Naive thymus-derived CD4-positive, alpha-beta T cell (primary cell): ENCODE data around the gene BACE1-AS. TPM values are rescaled to one million over a fixed set of nuclear protein-coding genes. Genes with fewer than 3 reads are reported as not detected.
"Not testable (repeated sequence)": the region's sequence is repeated elsewhere in the genome, so short reads cannot be mapped to it uniquely, and the experiment has no call there.

Experiments
- ATAC-seq: fragments of 150-1000 bp; cut with Tn5 transposase; 2 replicates; pipeline ENCODE4 v1.10.0; 2021; ENCODE audit warnings: mild to moderate bottlenecking, moderate library complexity
- CTCF ChIA-PET: fragments of 350-600 bp; sonication (Branson Sonifier 250); formaldehyde crosslinking; loops from one replicate; lab custom pipeline; 2021; ENCODE audit warnings: antibody characterized with exemption; lab: Charles Lee
- POLR2A ChIA-PET: fragments of 350-600 bp; sonication (Branson Sonifier 250); formaldehyde crosslinking; loops from one replicate; lab custom pipeline; 2021; ENCODE audit warnings: antibody characterized with exemption, inconsistent platforms; lab: Charles Lee
- DNase-seq, 9 donors: peaks; one replicate each; pipeline versions ENCODE4 v3.0.0 to v3.0.0-alpha.2; 2020 to 2022; ENCODE audit warnings: mixed read lengths in 1 of 9
- H3K27ac ChIP-seq: one replicate; pipeline ENCODE4 v1.7.0; 2013; ENCODE audit warnings: mild to moderate bottlenecking, low read depth, low read length, moderate library complexity
- H3K27me3 ChIP-seq, 2 donors: one replicate each; pipeline ENCODE4 v1.7.0; 2013; ENCODE audit warnings: low read length in 2 of 2, mild to moderate bottlenecking in 2 of 2, moderate library complexity in 2 of 2; ENCODE audit not compliant: control insufficient read depth in 2 of 2, insufficient read depth in 2 of 2
- H3K36me3 ChIP-seq, 3 experiments: 1 replicate in 2 of 3; 2 replicates in 1 of 3; pipeline ENCODE4 v1.7.0; 2013; ENCODE audit warnings: low read length in 3 of 3, mild to moderate bottlenecking in 3 of 3, moderate library complexity in 1 of 3; ENCODE audit not compliant: insufficient read depth in 3 of 3, control insufficient read depth in 2 of 3
- H3K4me1 ChIP-seq, 2 donors: one replicate each; pipeline ENCODE4 v1.7.0; 2013; ENCODE audit warnings: low read length in 2 of 2, mild to moderate bottlenecking in 2 of 2, moderate library complexity in 1 of 2; ENCODE audit not compliant: control insufficient read depth in 2 of 2, insufficient read depth in 2 of 2
- H3K4me3 ChIP-seq: 2 replicates; pipeline ENCODE4 v1.7.0; 2013; ENCODE audit warnings: mild to moderate bottlenecking, low read length
- H3K9me3 ChIP-seq, 3 experiments: 1 replicate in 2 of 3; 2 replicates in 1 of 3; pipeline ENCODE4 v1.7.0; 2013; ENCODE audit warnings: low read length in 3 of 3; ENCODE audit not compliant: control insufficient read depth in 2 of 3
- H3K27ac Mint-ChIP-seq, 9 donors: one replicate each; pipeline ENCODE4 v1.8.0; 2020 to 2022; ENCODE audit warnings: mixed read lengths in 9 of 9, mild to moderate bottlenecking in 8 of 9, moderate library complexity in 5 of 9, inconsistent platforms in 2 of 9
- H3K27me3 Mint-ChIP-seq, 5 donors: one replicate each; pipeline ENCODE4 v1.8.0; 2021 to 2022; ENCODE audit warnings: mixed read lengths in 5 of 5, mild to moderate bottlenecking in 1 of 5
- H3K36me3 Mint-ChIP-seq, 5 donors: one replicate each; pipeline ENCODE4 v1.8.0; 2020 to 2022; ENCODE audit warnings: mixed read lengths in 5 of 5, mild to moderate bottlenecking in 3 of 5, inconsistent platforms in 1 of 5
- H3K4me1 Mint-ChIP-seq, 7 donors: one replicate each; pipeline ENCODE4 v1.8.0; 2020 to 2022; ENCODE audit warnings: mixed read lengths in 7 of 7, mild to moderate bottlenecking in 3 of 7, inconsistent platforms in 1 of 7
- H3K4me3 Mint-ChIP-seq, 10 donors: one replicate each; pipeline ENCODE4 v1.8.0; 2020 to 2022; ENCODE audit warnings: mild to moderate bottlenecking in 10 of 10, mixed read lengths in 10 of 10, moderate library complexity in 6 of 10, inconsistent platforms in 2 of 10
- H3K9me3 Mint-ChIP-seq, 11 donors: one replicate each; pipeline ENCODE4 v1.8.0; 2020 to 2022; ENCODE audit warnings: mixed read lengths in 11 of 11, mild to moderate bottlenecking in 4 of 11, inconsistent platforms in 1 of 11, moderate library complexity in 1 of 11
- intact Hi-C, 2 donors: fragments of 100-400 bp; cut with micrococcal nuclease; formaldehyde crosslinking; loops; one replicate each; pipeline ENCODE4 v1.15.1; 2023
- polyA plus RNA-seq, 2 donors: library from polyadenylated mRNA; unstranded; fragments of 300-500 nt; fragmentation: Illumina TruSeq; gene quantifications; one replicate each; pipeline ENCODE4 v1.2.3, GENCODE V29; 2021
- total RNA-seq, 6 experiments: library from RNA in 5 of 6; stranded (reverse) in 5 of 6; gene quantifications; 1 replicate in 5 of 6; 2 replicates in 1 of 6; pipeline ENCODE4 v1.2.3 and lab custom pipeline; 2021 to 2026

BACE1-AS gene
- total and polyA plus RNA-seq, 7 experiments from 2014 or later = 0.82 to 13.2 (median 5.9) TPM

- Mint-ChIP-seq H3K27me3 (peaks cover 22 to 51% (median 23%) of the 10 kb centered on the region in 5 donors), H3K4me1 (peaks cover 0 to 12% (median 6%) of the 10 kb centered on the region in 7 donors), H3K4me3 (no peak overlapping the region), H3K27ac (no peak overlapping the region), H3K36me3 (no peaks in the 10 kb centered on the region), H3K9me3 (no peaks in the 10 kb centered on the region)
- peaks cover 0 to 7% of the 10 kb centered on the region in 2 donors for H3K27me3 ChIP-seq
- no peaks in the 10 kb centered on the region for H3K9me3 ChIP-seq
- H3K4me1 ChIP-seq = peaks cover 7 to 9% of the 10 kb centered on the region in 2 donors
- intact Hi-C loops = no loop called here
- no peak for ATAC-seq
- ChIA-PET CTCF (interaction anchor here (0.7 kb wide), 1 partner anchor 14 kb away, joined by 3 read pairs; no protein-coding TSS in a partner anchor), POLR2A (no interaction called here)
- H3K4me3 ChIP-seq = no peak overlapping the region
- no peaks in the 10 kb centered on the region for H3K36me3 ChIP-seq
- H3K27ac ChIP-seq = no peak overlapping the region
- no peak for DNase-seq
These were observed 28.2 kb downstream of the BACE1-AS start for GRCh38 chr11:117319214-117319840.

GRCh38 chr11:117327255-117327566, 36.1 kb downstream of the BACE1-AS start:
- not testable (repeated sequence) for H3K27me3 ChIP-seq, H3K36me3 ChIP-seq, H3K9me3 Mint-ChIP-seq, DNase-seq, H3K36me3 Mint-ChIP-seq, H3K4me1 ChIP-seq, ATAC-seq, H3K27me3 Mint-ChIP-seq, H3K9me3 ChIP-seq
- Histone ChIP-seq H3K4me3 (peak overlapping the region; percentile 66), H3K27ac (peak overlapping the region; percentile 79)
- intact Hi-C loops = loop anchor here (1.0 to 10.0 kb wide), 10 partner anchors 11 to 660 kb away; partner anchors contain the start of genes BACE1 (in 2 of the 2), BUD13 (in 2 of the 2), PCSK7 (in 2 of the 2) and RNF214 (in 2 of the 2)
- Mint-ChIP-seq H3K27ac (peak overlapping the region in 2 of 9 donors; percentile 70 to 81), H3K4me3 (peak overlapping the region in 6 of 10 donors; percentile 26 to 59 (median 34)), H3K4me1 (peaks cover 0 to 19% (median 11%) of the 10 kb centered on the region in 7 donors)
- ChIA-PET CTCF (interaction anchor here (1.0 kb wide), 1 partner anchor 17 kb away, joined by 4 read pairs; no protein-coding TSS in a partner anchor), POLR2A (interaction anchor here (0.7 to 1.4 kb wide), 5 partner anchors 11 to 445 kb away, joined by 4 to 6 read pairs (median 5); partner anchors contain the start of genes PAFAH1B2 and PCSK7)

- Histone ChIP-seq H3K4me1 (peaks cover 0 to 10% of the 10 kb centered on the region in 2 donors), H3K9me3 (no peaks in the 10 kb centered on the region), H3K27ac (peak within 1 kb of the TSS; percentile 79), H3K4me3 (peak within 1 kb of the TSS; percentile 66), H3K36me3 (no peaks in the 10 kb centered on the region), H3K27me3 (no peaks in the 10 kb centered on the region)
- peaks cover 0 to 3% (median 0%) of the 10 kb centered on the region in 5 donors for H3K36me3 Mint-ChIP-seq
- POLR2A ChIA-PET = interaction anchor here (0.7 to 1.4 kb wide), 8 partner anchors 10 to 445 kb away, joined by 3 to 6 read pairs (median 4); partner anchors contain the start of genes PAFAH1B2, PCSK7 and SIDT2
- peak within 1 kb of the TSS in 4 of 9 donors; percentile 11 to 81 (median 68) for H3K27ac Mint-ChIP-seq
- H3K27me3 Mint-ChIP-seq = peaks cover 0 to 4% (median 0%) of the 10 kb centered on the region in 5 donors
- intact Hi-C loops = loop anchor here (1.0 to 10.0 kb wide), 10 partner anchors 11 to 659 kb away; partner anchors contain the start of genes BACE1 (in 2 of the 2), BUD13 (in 2 of the 2), PCSK7 (in 2 of the 2) and RNF214 (in 2 of the 2)
- H3K4me1 Mint-ChIP-seq = peaks cover 0 to 19% (median 14%) of the 10 kb centered on the region in 7 donors
- CTCF ChIA-PET = interaction anchor here (1.0 kb wide), 1 partner anchor 18 kb away, joined by 4 read pairs; no protein-coding TSS in a partner anchor
- ATAC-seq = peak; percentile 96
- H3K4me3 Mint-ChIP-seq = peak within 1 kb of the TSS in 8 of 10 donors; percentile 26 to 69 (median 44)
- H3K9me3 Mint-ChIP-seq = no peaks in the 10 kb centered on the region
- DNase-seq = peak; percentile 76 to 95 (median 93)
These were observed 36.6 kb downstream of the BACE1-AS start, which contains the start of gene CEP164 for GRCh38 chr11:117327567-117328374. CEP164 (plus strand) TSS chr11:117327854; CDS start chr11:117338587, 10,733 bp downstream.

- Mint-ChIP-seq H3K27ac (no peak overlapping the region), H3K4me1 (peaks cover 0 to 21% (median 14%) of the 10 kb centered on the region in 7 donors), H3K27me3 (no peaks in the 10 kb centered on the region), H3K9me3 (no peaks in the 10 kb centered on the region), H3K36me3 (peaks cover 0 to 3% (median 0%) of the 10 kb centered on the region in 5 donors), H3K4me3 (no peak overlapping the region)
- intact Hi-C loops = loop anchor here (5.0 to 10.0 kb wide), 3 partner anchors 154 to 556 kb away; partner anchors contain the start of genes BUD13 (in 2 of the 2), SIDT2 (in 1 of the 2) and ZPR1 (in 1 of the 2)
- H3K27ac ChIP-seq = peak overlapping the region; percentile 79
- no peaks in the 10 kb centered on the region for H3K36me3 ChIP-seq
- ATAC-seq (peak; percentile 2), DNase-seq (peak in 1 of 9 donors; percentile 7)
- no peaks in the 10 kb centered on the region for H3K9me3 ChIP-seq
- H3K27me3 ChIP-seq = no peaks in the 10 kb centered on the region
- peak overlapping the region; percentile 66 for H3K4me3 ChIP-seq
- ChIA-PET POLR2A (interaction anchor here (0.6 to 1.4 kb wide), 6 partner anchors 84 to 1419 kb away, joined by 3 to 6 read pairs (median 3); partner anchors contain the start of genes PAFAH1B2, PCSK7 and SIDT2), CTCF (interaction anchor here (1.0 kb wide), 1 partner anchor 19 kb away, joined by 4 read pairs; no protein-coding TSS in a partner anchor)
- H3K4me1 ChIP-seq = peaks cover 0 to 10% of the 10 kb centered on the region in 2 donors
These were observed 37.3 kb downstream of the BACE1-AS start for GRCh38 chr11:117328375-117329010.

GRCh38 chr11:117332843-117333242, 41.7 kb downstream of the BACE1-AS start:
- H3K36me3 ChIP-seq = peaks cover 0 to 22% (median 0%) of the 10 kb centered on the region in 3 experiments
- no peaks in the 10 kb centered on the region for H3K9me3 ChIP-seq
- CTCF ChIA-PET = interaction anchor here (1.7 kb wide), 1 partner anchor 10 kb away, joined by 6 read pairs; no protein-coding TSS in a partner anchor
- POLR2A ChIA-PET = interaction anchor here (0.6 kb wide), 1 partner anchor 10 kb away, joined by 4 read pairs; no protein-coding TSS in a partner anchor
- no peaks in the 10 kb centered on the region for H3K27me3 Mint-ChIP-seq
- H3K27me3 ChIP-seq = no peaks in the 10 kb centered on the region
- ATAC-seq (no peak), DNase-seq (no peak)
- H3K27ac ChIP-seq = no peak overlapping the region
- intact Hi-C loops = no loop called here
- no peaks in the 10 kb centered on the region for H3K9me3 Mint-ChIP-seq
- peaks cover 0 to 26% (median 4%) of the 10 kb centered on the region in 5 donors for H3K36me3 Mint-ChIP-seq
- no peak overlapping the region for H3K27ac Mint-ChIP-seq
- peaks cover 0 to 10% of the 10 kb centered on the region in 2 donors for H3K4me1 ChIP-seq
- H3K4me3 Mint-ChIP-seq = no peak overlapping the region
- H3K4me1 Mint-ChIP-seq = peaks cover 5 to 23% (median 20%) of the 10 kb centered on the region in 7 donors
- no peak overlapping the region for H3K4me3 ChIP-seq
